Ovary (tissue), 9 donors: ENCODE data around the gene SMAD4. TPM values are rescaled to one million over a fixed set of nuclear protein-coding genes. Genes with fewer than 3 reads are reported as not detected.

Experiments
- DNase-seq, 5 donors: peaks; one replicate each; pipeline ENCODE4 v3.0.0-alpha.2; 2019 to 2020
- H3K27ac ChIP-seq, 2 donors: fragments of 200-600 bp; one replicate each; pipeline versions ENCODE4 v1.5.1 to v1.8.0; 2019 to 2022
- H3K27me3 ChIP-seq: fragments of 200-600 bp; one replicate; pipeline ENCODE4 v1.8.0; 2022
- H3K36me3 ChIP-seq: fragments of 200-600 bp; sonication (generic); one replicate; pipeline ENCODE4 v1.5.1; 2019
- H3K4me1 ChIP-seq: one replicate; pipeline ENCODE4 v1.8.1; 2013; ENCODE audit warnings: mild to moderate bottlenecking, moderate library complexity; ENCODE audit not compliant: insufficient read depth
- H3K4me3 ChIP-seq: fragments of 200-600 bp; sonication (generic); one replicate; pipeline ENCODE4 v1.5.1; 2017
- H3K9me3 ChIP-seq, 2 donors: fragments of 200-600 bp in 1 of 2; sonication (generic) in 1 of 2; one replicate each; pipeline versions ENCODE4 v1.5.1 to v1.8.1; 2013 to 2019; ENCODE audit warnings: mild to moderate bottlenecking in 1 of 2, moderate library complexity in 1 of 2
- CTCF ChIP-seq, 3 donors: fragments of 450-650 bp in 2 of 3; fragments of 200-600 bp in 1 of 3; IDR thresholded peaks; one replicate each; pipeline versions ENCODE4 v1.5.1 to v1.8.0; 2016 to 2022; ENCODE audit warnings: antibody characterized with exemption in 3 of 3, mild to moderate bottlenecking in 1 of 3
- EP300 ChIP-seq: sonication (generic); formaldehyde crosslinking; IDR thresholded peaks from one replicate; pipeline ENCODE4 v1.6.1; 2017; ENCODE audit warnings: antibody characterized with exemption
- POLR2A ChIP-seq: fragments of 450-650 bp; IDR thresholded peaks from one replicate; pipeline ENCODE4 v1.6.1; 2017; ENCODE audit warnings: antibody characterized with exemption, mild to moderate bottlenecking, moderate library complexity
- WGBS, 3 donors: extraction: QIAGEN DNeasy Blood & Tissue Kit in 1 of 3; methylation state at CpG; one replicate each; pipeline versions ENCODE4 v1.1.5 to v1.1.7; 2013 to 2017; 5-methylcytosine and 5-hydroxymethylcytosine counted together
- intact Hi-C, 4 donors: fragments of 100-400 bp; cut with DNase I; formaldehyde crosslinking; loops; one replicate each; pipeline versions ENCODE4 v1.11.0 to v1.15.1; 2022 to 2023
- polyA plus RNA-seq, 2 donors: library from polyadenylated mRNA; stranded (reverse); fragments of 200-250 nt in 1 of 2; fragments of 350-450 nt in 1 of 2; fragmentation: Illumina TruSeq in 1 of 2; extraction: RNeasy Lipid Tissue Mini Kit (QIAGEN cat#74804) in 1 of 2; gene quantifications; one replicate each; pipeline ENCODE4 v1.2.3, GENCODE V29; 2013 to 2014
- total RNA-seq, 7 donors: library from RNA; depleted of rRNA in 2 of 7; stranded (reverse); fragments of >200 nt in 2 of 7; fragmentation: NEBNext Ultra II Directional in 3 of 7; extraction: Animal tissue kit (Norgen Biotek cat#: 25700) in 3 of 7; gene quantifications; one replicate each; pipeline versions ENCODE4 v1.1.0 to v1.2.4, GENCODE V29; 2016 to 2023
- donor health status: DM: no; HTN: no; CAD: no; lungs with moderate emphysema.
- donor health status: DM: no; HTN: no; CAD: no.
- donor health status: Bipolar disorder and iron deficiency.
- donor health status: DM: yes; HTN: yes; CAD: no.
- donor health status: DM: no; HTN: no; CAD: no.
- donor health status: DM: yes; HTN: yes; CAD: no.

The SMAD4 gene
- total and polyA plus RNA-seq, 9 donors, result 38.5 to 159 (median 125) TPM

GRCh38 chr18:51054764-51055163, 24.8 kb downstream of the SMAD4 start:
- Histone ChIP-seq H3K36me3 (no peaks in the 10 kb centered on the region), H3K27me3 (no peaks in the 10 kb centered on the region), H3K9me3 (no peaks in the 10 kb centered on the region), H3K4me1 (no peaks in the 10 kb centered on the region), H3K27ac (no peak overlapping the region), H3K4me3 (no peak overlapping the region)
- 90 to 95% (median 94%) methylated on average over 3 of the region's 3 CpGs for WGBS, 3 donors
- no peak for TF ChIP-seq EP300
- no peak for TF ChIP-seq CTCF (IDR thresholded peaks at IDR 0.05)
- TF ChIP-seq POLR2A, result no peak
- intact Hi-C loops, result no loop called here
- no peak for DNase-seq

DNA sequence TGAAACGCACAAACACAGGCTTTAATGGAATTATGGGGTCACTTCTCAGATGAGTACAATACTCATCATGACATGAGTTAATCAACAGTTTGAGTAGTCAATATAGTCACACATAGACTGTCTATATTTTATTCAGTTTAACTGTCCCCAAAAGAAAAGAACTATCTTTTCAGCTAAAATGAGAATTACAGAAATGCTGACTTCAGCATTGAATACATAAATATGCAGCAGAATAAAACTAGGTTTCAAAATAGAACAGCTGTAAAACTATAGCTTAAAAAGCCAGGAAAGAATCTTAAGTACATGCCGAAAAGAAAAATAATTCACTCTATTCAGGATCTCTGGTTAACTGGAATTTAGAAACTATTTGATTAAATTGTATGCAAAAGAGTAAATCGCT, 30.0 kb downstream of the SMAD4 start:
- H3K4me1 ChIP-seq, result no peaks in the 10 kb centered on the region
- no peaks in the 10 kb centered on the region for H3K27me3 ChIP-seq
- no peak for TF ChIP-seq CTCF (IDR thresholded peaks at IDR 0.05)
- TF ChIP-seq POLR2A, result no peak
- no peak for TF ChIP-seq EP300
- no peaks in the 10 kb centered on the region for H3K9me3 ChIP-seq
- no peak for DNase-seq
- no peak overlapping the region for H3K4me3 ChIP-seq
- no peaks in the 10 kb centered on the region for H3K36me3 ChIP-seq
- intact Hi-C loops, result no loop called here
- WGBS, 3 donors, result 37 to 73% (median 48%) methylated on average over 3 of the region's 3 CpGs
- no peak overlapping the region for H3K27ac ChIP-seq

DNA sequence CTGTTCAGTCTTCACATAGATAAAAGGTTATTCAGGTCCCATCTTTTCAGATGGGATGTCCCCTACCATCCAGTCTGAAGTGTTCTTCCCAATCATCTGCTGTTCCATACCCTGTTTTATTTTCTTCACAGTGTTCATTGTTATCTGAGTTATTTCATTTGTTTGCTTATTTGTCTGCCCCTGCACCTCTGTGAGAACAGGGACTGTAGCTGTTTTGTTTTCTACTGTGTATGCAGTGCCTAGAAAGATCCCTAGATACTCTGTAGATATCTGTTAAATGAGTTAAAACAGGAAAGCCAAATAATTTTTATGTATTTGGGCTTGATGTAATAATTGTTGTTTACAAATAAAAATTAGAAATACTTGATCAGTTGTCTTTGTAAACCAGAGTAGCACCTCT, 34.2 kb downstream of the SMAD4 start:
- peaks cover 2% of the 10 kb centered on the region for H3K36me3 ChIP-seq
- intact Hi-C loops, result no loop called here
- no peak for DNase-seq
- no peaks in the 10 kb centered on the region for H3K9me3 ChIP-seq
- no peak overlapping the region for H3K27ac ChIP-seq
- TF ChIP-seq POLR2A (no peak), EP300 (no peak), CTCF (IDR thresholded peaks at IDR 0.05) (no peak)
- no peak overlapping the region for H3K4me3 ChIP-seq
- H3K27me3 ChIP-seq, result no peaks in the 10 kb centered on the region
- H3K4me1 ChIP-seq, result no peaks in the 10 kb centered on the region

DNA sequence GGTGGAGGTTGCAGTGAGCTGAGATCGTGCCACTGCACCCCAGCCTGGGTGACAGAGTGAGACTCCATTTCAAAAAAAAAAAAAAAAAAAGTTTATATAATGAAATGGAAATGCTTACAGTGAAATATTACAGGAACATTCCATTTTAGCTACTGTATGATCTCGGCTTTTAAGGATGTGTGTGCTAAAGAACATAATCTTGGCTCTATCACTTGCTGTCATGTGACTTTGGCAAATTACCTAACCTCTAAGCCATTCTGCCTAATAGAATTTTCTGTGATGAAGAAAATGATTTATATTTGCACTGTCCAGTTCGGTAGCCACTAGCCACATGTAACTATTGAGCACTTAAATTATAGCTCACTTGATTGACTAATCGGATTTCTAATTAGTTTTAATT, 36.3 kb downstream of the SMAD4 start:
- Histone ChIP-seq H3K9me3 (no peaks in the 10 kb centered on the region), H3K36me3 (peaks cover 2% of the 10 kb centered on the region), H3K4me1 (no peaks in the 10 kb centered on the region), H3K27me3 (no peaks in the 10 kb centered on the region), H3K4me3 (no peak overlapping the region), H3K27ac (no peak overlapping the region)
- DNase-seq, result no peak
- intact Hi-C loops, result no loop called here
- WGBS, 3 donors, result 80 to 90% (median 89%) methylated on average over 4 of the region's 4 CpGs
- TF ChIP-seq CTCF (IDR thresholded peaks at IDR 0.05), result no peak
- no peak for TF ChIP-seq POLR2A
- TF ChIP-seq EP300, result no peak

DNA sequence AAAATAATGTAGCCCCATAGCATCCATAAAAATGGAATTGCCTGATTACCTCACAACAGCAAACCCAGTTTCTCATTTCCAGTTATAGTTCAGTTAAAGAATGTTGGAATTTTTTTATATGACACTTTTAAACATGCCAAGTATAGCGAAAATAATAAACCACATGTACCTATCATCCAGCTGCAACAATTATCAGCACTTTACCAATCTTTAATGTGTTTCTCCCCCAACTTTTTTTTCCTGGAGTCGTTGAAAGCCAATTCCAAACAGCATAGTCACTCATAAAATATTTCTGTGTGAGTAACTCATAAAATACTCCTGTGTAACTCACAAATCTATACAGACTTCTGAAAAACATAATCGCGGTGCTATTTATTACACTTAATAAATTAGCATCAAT, 38.1 kb downstream of the SMAD4 start:
- intact Hi-C loops, result no loop called here
- H3K9me3 ChIP-seq, result no peaks in the 10 kb centered on the region

More for the DNA sequence above, 38.1 kb downstream of the SMAD4 start:
- 52 to 64% (median 54%) methylated on average over 4 of the region's 4 CpGs for WGBS, 3 donors
- H3K4me3 ChIP-seq, result no peak overlapping the region
- H3K27ac ChIP-seq, result no peak overlapping the region
- H3K36me3 ChIP-seq, result peaks cover 2% of the 10 kb centered on the region
- no peaks in the 10 kb centered on the region for H3K27me3 ChIP-seq
- no peak for TF ChIP-seq CTCF (IDR thresholded peaks at IDR 0.05)
- no peak for TF ChIP-seq POLR2A
- no peak for TF ChIP-seq EP300
- H3K4me1 ChIP-seq, result no peaks in the 10 kb centered on the region
- DNase-seq, result no peak
